ENCODE results near the gene ANKAR.

ANKAR gene

GRCh38 chr2:189633392-189633811 is 41.1 kb upstream of the ANKAR start:
- H3K9me2 ChIP-seq (ENCODE audit: low read depth, low read length) = no peaks in the 10 kb centered on the region
- no peaks in the 10 kb centered on the region for H3K4me1 ChIP-seq (ENCODE audit: insufficient read depth, low read length, severe bottlenecking)
- H3K79me2 ChIP-seq (ENCODE audit: insufficient read depth, low read length) = no peaks in the 10 kb centered on the region
- no peaks in the 10 kb centered on the region for H3F3A ChIP-seq (ENCODE audit: insufficient read depth, low read length)
- no peaks in the 10 kb centered on the region for H4K20me1 ChIP-seq (ENCODE audit: insufficient read depth, low read length)
- no peak overlapping the region for H3K27ac ChIP-seq (ENCODE audit: low read depth, low read length, poor library complexity, severe bottlenecking)
- no peak for TF ChIP-seq EZH2 (IDR thresholded peaks at IDR 0.05; ENCODE audit: borderline replicate concordance, low read length)
- TF ChIP-seq CTCF (IDR thresholded peaks at IDR 0.05; ENCODE audit: low read length) = peak; percentile 44
- no peak overlapping the region for H3K4me3 ChIP-seq (ENCODE audit: low read depth, low read length, poor library complexity, severe bottlenecking)
- no peak overlapping the region for H2AFZ ChIP-seq (ENCODE audit: low read length)
- H3K27me3 ChIP-seq (ENCODE audit: insufficient read depth, low read length) = no peaks in the 10 kb centered on the region
- H3K9ac ChIP-seq (ENCODE audit: low read length) = no peak overlapping the region
- no peaks in the 10 kb centered on the region for H3K36me3 ChIP-seq (ENCODE audit: insufficient read depth, low read length)
- H3K9me3 ChIP-seq (ENCODE audit: low read length) = no peaks in the 10 kb centered on the region
- no peak overlapping the region for H3K4me2 ChIP-seq (ENCODE audit: low read length)

GRCh38 chr2:189635353-189635752 is 39.1 kb upstream of the ANKAR start:
- no peaks in the 10 kb centered on the region for H3F3A ChIP-seq (ENCODE audit: insufficient read depth, low read length)
- H3K9ac ChIP-seq (ENCODE audit: low read length) = no peak overlapping the region
- H3K9me2 ChIP-seq (ENCODE audit: low read depth, low read length) = no peaks in the 10 kb centered on the region
- H3K27me3 ChIP-seq (ENCODE audit: insufficient read depth, low read length) = no peaks in the 10 kb centered on the region
- no peak overlapping the region for H2AFZ ChIP-seq (ENCODE audit: low read length)
- H4K20me1 ChIP-seq (ENCODE audit: insufficient read depth, low read length) = no peaks in the 10 kb centered on the region
- no peaks in the 10 kb centered on the region for H3K79me2 ChIP-seq (ENCODE audit: insufficient read depth, low read length)
- H3K36me3 ChIP-seq (ENCODE audit: insufficient read depth, low read length) = no peaks in the 10 kb centered on the region
- TF ChIP-seq EZH2 (IDR thresholded peaks at IDR 0.05; ENCODE audit: borderline replicate concordance, low read length) (no peak), CTCF (IDR thresholded peaks at IDR 0.05; ENCODE audit: low read length) (no peak)
- H3K9me3 ChIP-seq (ENCODE audit: low read length) = no peaks in the 10 kb centered on the region
- H3K4me3 ChIP-seq (ENCODE audit: low read depth, low read length, poor library complexity, severe bottlenecking) = no peak overlapping the region
- no peak overlapping the region for H3K27ac ChIP-seq (ENCODE audit: low read depth, low read length, poor library complexity, severe bottlenecking)
- no peak overlapping the region for H3K4me2 ChIP-seq (ENCODE audit: low read length)
- H3K4me1 ChIP-seq (ENCODE audit: insufficient read depth, low read length, severe bottlenecking) = no peaks in the 10 kb centered on the region

- H3K4me3 ChIP-seq (ENCODE audit: low read depth, low read length, poor library complexity, severe bottlenecking) = no peak overlapping the region
- no peak overlapping the region for H2AFZ ChIP-seq (ENCODE audit: low read length)
- H3K9me2 ChIP-seq (ENCODE audit: low read depth, low read length) = no peaks in the 10 kb centered on the region
- no peaks in the 10 kb centered on the region for H4K20me1 ChIP-seq (ENCODE audit: insufficient read depth, low read length)
- no peak overlapping the region for H3K9ac ChIP-seq (ENCODE audit: low read length)
- no peak overlapping the region for H3K4me2 ChIP-seq (ENCODE audit: low read length)
- H3K27me3 ChIP-seq (ENCODE audit: insufficient read depth, low read length) = no peaks in the 10 kb centered on the region
- H3K9me3 ChIP-seq (ENCODE audit: low read length) = no peaks in the 10 kb centered on the region
- no peak overlapping the region for H3K27ac ChIP-seq (ENCODE audit: low read depth, low read length, poor library complexity, severe bottlenecking)
- no peaks in the 10 kb centered on the region for H3K36me3 ChIP-seq (ENCODE audit: insufficient read depth, low read length)
- TF ChIP-seq EZH2 (IDR thresholded peaks at IDR 0.05; ENCODE audit: borderline replicate concordance, low read length) (no peak), CTCF (IDR thresholded peaks at IDR 0.05; ENCODE audit: low read length) (no peak)
- H3K79me2 ChIP-seq (ENCODE audit: insufficient read depth, low read length) = no peaks in the 10 kb centered on the region
- H3F3A ChIP-seq (ENCODE audit: insufficient read depth, low read length) = no peaks in the 10 kb centered on the region
- no peaks in the 10 kb centered on the region for H3K4me1 ChIP-seq (ENCODE audit: insufficient read depth, low read length, severe bottlenecking)
Observed at GRCh38 chr2:189638301-189639006, 36.0 kb upstream of the ANKAR start.
